ENCODE results near the gene CCNY. TPM values are rescaled to one million over a fixed set of nuclear protein-coding genes. Genes with fewer than 3 reads are reported as not detected.

Gene CCNY
- total RNA-seq, 1 experiment from 2014 or later: 80.4 TPM

DNA sequence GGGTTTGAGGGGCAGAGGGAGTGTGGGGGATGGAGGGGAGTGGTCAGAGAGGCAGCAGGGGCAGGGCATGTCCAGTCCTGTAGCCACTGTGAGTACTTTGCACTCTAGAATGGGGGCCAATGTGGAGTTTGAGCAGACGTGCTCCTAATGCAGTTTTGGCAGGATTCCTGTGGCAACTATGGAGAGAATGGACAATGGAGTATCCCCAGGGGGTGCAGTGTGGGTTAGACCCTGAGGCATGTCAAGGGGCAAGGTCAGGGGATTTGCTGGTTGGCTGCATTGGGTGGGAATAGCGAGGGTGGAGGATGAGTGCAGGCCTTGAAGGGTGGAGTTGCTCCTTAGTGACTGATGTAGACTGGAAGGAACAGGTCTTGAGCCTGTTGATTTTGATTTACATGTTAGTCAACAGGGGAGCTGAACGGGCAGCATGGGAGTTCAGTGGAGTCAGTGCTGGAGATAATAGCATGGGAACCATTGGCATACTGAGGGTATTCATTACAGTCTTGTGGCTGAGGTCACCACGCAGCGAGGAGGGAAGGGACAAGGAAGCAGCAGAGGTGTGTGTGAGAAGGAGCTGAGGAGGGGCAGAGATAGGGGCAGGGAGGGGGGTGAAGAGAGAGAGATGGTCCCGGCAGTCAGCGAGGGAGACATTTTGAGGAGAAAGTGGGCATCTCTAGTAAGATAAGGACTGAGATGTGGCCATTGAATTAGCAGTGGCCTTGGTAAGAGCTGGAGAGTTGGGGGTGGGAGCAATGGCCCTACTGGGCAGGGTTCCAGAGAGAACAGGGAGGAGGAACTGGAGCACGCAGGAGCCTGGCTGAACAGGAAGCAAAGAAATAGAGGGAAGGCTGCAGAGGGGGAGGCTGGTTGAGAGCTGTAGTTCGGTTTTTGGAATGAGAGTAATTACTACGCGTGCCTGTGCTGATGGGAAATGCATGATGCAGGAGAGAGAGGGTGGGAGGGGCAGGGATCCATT, 112.7 kb downstream of the CCNY start:
- no peak for DNase-seq (ENCODE audit: low read depth)

DNA sequence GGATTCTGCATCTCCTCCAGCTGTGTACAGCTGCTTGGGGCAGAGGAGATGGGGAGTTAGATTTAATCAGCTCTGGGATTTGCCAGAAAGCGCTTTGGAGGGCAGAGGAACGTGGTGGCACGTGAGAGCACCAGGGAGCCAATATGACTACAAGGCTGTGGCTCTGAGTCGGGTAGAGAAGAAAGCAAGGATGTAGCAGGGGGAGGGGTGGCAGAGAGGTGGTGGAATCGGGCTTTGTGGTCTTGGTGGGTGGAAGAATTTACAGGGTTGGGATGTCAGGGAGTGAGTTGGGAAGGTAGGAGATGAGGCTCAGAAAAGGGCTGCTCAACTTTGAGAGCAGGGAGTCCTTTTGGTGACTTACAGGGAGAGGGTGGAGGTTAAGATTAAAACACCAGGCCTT, 113.6 kb downstream of the CCNY start:
- no peak for DNase-seq (ENCODE audit: low read depth)

DNA sequence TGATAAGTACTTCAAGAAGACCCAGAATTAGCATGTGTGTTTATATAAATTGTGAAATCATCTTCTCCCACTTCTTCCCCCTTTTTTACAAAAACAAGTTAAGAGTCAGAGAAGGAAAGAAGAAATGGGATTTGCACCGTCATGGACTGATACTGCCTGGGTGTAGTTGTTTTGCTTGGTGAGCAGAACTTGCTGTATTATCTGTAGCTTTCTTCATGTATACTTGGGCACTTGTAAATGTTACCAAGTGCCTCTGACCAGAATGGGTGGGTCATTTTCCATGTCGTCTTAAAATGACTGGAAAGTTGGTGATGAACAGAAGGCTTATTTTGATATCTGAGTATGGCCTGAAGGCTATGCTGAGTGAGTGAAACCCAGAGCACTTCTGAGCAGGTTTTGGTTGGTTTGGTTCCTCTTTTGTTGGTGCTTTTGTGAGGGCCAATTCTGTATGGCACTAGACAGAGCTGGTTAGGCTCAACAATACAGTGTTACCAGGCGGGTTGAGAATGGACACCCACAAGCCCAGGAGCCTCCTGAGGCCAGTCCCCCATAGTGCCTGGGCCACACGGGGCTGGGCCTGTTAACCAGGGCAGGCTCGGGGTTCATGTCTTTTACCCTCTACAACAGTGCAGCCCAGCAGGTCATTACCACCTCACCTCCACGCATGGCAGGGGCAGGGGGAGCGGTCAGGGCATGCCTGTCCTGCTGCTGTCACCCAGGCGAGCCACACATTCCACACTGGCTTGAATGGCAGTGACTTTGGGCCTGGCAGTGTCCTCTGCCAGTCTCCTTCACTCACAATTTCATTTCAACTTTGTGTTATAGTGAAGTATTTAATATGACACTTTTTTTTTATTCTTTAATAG, 115.1 kb downstream of the CCNY start:
- no peak for DNase-seq (ENCODE audit: low read depth)

DNA sequence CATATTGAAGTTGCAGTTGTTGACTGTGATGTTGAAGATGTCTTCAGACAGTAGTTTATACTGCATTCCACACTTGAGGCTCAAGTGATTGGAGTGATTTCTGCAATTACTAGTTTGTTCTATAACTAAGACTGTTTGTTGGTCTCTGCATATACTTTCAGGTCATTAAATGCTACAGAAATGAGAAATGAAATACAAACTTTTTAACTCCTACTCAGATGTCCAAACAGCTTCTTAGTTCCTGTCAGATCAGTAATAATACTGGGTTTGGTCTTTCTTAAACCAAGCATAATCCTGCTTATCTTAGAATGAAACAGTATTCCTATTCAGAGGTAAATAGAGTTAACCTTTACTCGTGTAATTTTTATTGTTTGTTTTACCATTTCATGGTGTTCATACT, 115.9 kb downstream of the CCNY start:
- no peak for DNase-seq (ENCODE audit: low read depth)

DNA sequence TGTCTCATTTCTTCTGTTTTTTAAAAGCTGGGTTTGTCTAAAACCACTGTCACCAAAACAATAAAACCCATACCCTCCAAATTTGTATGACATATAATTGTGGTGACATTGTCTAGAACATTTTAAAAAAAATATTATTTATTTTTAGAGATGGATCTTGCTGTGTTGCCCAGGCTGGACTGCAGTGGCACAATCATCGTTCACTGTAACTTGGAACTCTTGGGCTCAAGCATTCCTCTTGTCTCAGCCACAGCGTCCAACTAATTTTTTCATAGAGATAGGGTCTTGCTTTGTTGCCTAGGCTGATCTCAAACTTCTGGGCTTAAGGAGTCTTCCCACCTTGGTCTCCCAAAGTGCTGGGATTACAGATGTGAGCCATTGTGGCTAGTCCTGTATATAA, 116.5 kb downstream of the CCNY start:
- DNase-seq (ENCODE audit: low read depth): no peak

DNA sequence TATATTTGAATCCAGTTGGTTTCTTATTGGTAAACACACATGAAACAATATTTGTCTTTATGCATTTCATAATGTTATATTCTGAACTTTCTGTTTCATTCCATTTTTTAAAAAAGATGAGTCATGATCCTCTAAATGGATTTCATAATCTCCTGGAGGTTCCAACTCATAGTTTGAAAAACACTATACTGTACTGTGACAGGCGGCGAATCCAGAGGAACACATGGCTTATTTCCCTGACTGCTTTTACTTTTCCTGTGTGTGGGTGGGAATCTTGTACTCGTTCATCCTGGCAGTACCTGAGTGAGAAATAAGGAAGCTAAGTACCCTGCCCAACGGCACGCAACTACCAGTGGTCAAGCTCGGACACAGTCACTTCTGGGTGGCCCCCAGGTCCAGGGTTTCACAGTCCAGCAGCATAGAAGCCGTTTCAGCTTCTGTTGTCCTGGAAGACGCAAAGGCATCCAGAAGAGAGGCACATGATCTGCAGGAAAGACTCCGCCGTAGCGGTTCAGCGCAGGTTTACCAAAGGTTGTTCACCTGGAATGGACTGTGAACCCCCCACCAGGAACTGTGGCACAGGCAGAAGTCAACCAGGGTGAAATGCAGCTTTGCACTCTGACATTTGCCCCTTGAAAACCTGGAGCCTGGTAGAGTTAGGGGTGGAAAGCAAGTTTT, 117.7 kb downstream of the CCNY start:
- no peak for DNase-seq (ENCODE audit: low read depth)

DNA sequence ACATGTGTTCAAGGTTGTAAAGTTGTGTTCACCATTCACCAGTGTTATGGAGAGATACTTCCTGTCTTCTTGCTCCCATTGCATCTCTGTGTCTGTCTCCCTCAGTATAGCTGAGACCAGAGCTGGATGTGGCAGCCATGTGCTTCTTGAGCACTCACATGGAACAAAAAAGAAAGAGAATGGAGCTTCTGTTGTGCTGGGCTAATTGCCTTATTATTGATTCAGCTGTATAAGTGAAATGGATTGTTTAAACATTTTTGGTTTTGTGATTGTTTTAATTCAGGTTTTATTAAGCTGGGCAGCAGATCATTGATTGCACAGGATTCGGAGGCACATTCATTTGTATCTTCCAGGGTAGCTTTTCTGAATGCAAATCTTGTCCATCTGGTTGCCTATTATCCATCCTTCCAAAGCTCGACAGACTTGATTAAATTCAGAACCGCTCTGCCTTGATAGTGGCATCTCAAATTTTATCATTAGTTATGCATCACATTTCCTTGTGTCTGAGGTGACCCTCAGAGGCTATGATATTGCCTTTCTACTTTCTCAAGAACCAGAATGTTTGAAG, 119.9 kb downstream of the CCNY start:
- no peak for DNase-seq (ENCODE audit: low read depth)

DNA sequence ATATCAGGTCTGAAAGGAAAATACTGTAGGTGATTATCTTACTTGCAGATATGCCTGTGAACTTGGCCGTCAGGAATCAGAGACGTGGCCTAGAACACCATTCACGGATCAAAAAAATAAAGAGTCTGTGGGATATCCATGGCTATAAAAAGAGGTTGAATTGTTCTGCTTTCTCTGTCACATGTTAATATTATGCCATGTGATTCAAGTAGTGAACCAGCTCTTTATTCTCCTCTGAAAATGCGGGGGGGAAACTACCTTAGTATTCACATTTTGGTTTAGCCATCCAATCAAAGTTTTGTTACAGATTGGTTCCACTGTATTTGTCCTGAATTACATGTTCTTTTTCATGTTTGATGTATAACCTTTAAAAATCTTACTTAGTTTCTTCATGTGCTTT, 120.5 kb downstream of the CCNY start:
- no peak for DNase-seq (ENCODE audit: low read depth)

DNA sequence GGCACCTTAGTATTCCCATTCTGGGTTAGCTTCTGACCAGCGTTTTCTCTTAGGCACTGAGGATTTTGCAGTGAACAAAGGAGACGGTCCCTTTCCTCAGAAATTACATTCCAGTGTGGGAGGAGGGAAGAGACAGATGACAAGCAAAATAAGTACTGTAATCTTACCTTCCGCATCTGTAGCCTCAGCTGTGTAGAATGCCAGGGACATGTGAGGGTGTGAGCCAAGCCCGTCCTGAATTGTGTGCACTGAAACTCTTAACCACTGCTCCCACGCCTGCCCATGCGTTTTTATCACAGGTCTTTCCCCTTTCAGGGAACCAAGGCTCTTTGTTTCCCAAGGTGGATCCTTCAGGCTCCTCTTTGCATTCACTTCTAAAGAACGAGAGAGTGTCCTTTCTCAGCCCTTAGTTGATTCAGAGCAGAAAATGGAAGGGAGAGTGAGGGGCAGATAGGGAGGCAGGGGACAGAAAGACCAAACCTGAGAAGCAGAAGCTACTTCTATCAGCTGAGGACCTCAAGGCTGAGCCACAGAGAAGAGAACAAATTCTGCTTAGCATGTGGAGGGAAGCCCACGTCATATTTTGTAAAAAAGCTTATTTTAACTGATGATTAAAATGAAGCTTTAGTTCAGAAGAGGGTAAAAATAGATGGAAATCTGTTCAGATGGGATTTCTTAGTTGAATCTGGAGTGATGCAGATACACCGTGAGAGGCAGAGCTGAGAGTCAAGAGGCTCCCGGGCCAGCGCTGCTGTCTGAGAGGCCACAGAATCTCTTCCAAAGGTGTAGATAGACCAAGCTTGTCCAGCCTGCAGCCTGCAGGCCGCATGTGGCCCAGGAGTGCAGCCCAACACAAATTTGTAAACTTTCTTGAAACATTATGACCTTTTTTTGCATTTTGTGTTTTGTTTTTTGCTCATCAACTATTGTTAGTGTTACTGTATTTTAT, 122.5 kb downstream of the CCNY start:
- DNase-seq (ENCODE audit: low read depth): no peak

DNA sequence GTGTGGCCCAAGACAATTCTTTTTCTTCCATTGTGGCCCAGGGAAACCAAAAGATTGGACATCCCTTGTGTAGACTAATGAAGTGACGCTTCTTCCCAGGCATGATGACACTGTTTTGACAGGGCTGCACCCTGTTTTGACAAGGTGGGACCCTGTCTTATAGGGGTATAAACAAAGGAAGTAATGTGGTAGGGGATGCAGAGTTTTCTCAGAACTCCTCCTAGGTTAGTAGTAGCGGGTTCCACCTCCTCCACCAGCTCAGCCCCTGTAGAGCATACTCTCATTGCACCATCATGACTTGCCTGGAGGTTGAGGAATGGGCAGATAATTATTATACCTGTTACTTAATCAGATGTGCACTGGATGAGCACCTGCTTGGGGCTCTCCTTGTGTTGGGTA, 123.1 kb downstream of the CCNY start:
- DNase-seq (ENCODE audit: low read depth): no peak

DNA sequence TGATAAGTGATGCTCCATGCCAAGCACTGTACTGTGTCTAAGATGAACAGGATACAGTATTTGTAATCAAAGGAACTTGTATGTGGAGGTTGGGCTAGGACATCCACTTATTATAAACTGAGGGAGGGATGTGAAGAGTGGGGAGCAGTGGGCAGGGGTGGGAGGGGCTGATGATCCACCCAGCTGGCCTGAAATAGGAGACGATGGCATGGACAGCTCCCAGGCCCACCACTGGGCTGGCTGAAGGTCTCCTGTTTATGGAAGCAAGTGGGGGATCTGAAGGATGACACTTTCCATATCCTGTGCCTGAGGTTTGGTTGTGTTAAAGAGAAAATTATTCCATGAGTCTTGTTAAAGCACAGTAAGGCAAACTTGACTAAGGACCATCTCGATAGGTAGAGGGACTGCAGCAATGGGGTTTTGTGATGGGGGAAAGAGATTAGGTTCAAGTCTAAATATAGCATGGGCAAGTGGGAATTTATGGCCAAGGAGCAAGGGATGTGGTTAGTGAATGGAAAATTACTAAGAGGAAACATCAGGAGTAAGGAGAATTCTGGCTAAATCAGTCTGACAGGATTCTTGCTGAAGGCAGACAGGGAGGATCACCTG, 124.6 kb downstream of the CCNY start:
- DNase-seq (ENCODE audit: low read depth): peak; percentile 59

DNA sequence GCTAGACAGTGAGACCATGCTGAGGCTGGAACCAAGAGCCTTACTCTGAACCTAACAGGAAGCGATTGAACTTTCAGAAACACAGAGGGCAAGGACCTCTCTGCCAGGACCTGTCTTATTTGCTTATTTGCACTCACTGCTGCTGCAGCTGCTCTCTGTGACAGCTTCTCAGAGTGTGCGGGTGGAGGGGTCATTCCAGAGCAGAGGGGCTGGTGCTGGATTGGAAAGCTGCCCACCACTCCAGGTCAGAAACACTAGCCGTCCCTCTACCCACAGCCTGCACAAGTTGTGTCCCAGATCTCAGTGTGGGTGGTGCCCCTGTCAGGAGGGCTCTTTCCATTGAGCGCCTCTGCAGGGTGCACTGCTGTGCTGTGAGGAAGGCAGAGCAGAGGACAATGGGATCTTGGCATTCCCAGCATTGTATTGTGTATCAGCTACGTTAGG, 126.2 kb downstream of the CCNY start:
- no peak for DNase-seq (ENCODE audit: low read depth)

DNA sequence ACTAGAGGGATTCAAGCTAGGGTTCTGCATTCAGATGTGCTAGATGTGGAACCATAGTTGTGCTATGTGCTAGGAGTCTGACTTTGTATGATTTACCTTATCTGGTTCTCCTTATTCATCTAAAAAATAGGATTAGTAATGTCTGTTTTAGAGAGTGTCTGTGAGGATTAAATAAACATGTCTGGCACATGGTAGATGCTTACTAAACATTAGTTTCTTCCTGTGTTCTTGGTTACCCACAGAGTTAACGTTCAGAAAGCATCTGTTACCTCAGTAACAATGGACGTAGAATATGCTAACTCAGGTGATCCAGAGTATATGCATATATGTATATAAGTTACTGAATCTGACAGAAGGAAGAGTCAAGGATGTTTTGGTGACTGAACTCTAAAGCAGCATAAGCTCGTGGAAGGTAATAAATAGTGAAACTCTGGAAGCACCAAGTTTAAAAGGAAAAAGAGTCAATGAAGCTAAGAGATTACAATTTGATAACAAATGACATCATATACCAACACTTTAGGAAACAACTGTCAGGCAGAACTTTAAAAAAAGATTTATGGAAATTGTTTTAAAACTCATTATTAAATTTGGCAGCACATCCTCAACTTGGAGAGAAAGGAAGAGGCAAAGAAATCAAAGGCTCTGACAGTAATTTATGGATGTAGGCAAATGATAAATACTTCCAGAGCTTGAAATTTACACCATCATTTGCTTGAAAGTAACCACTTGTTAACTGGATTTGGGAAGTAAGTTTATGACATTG, 127.0 kb downstream of the CCNY start:
- DNase-seq (ENCODE audit: low read depth): no peak

DNA sequence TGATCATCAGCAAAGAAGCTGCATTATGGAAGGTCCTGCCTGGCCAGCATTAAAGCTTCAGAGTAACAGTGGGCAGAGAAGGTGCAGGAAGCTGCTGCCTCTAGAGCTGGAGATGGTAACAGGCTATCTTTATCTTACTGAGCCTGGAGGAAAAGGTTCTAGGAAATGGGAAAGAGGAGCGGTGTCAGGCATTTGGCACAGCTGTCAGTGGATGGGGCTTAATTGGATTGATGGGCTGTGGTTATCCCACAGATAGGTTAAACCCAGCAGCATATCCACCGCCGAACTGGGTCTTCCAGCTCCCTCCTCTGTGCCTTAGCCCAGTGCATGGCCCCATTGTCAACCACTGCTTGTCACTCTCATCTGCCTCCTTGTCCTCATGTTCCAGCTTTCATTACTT, 127.6 kb downstream of the CCNY start:
- DNase-seq (ENCODE audit: low read depth): no peak

DNA sequence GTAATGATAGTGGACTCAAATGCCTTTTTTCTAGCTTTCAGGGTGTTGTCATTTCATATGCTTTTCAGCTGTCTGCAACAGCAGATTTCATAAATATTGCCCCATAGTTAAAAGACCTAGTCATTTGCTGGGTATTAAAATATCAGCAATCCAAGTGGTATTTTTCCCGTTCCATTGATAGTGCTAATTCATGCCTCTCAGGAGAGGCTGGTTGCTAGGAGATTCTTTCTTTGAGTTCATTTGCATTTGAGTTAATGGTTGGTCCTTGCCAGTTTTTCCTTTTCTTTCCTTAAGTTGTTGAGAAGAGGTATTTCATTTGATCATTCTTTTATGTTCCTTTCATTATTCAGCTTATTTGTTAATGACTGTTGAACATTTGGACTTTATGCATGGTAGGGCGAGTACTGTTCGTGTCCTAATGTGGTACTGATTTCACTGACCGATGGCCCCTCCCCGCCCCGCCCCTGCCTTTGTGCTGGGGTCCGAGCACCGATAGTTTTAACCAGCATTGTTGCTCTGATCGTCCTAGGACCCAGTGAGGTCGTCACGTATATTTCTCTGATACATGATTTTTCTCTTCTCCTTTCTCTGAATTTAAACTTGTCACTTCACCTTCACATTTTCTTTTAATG, 128.6 kb downstream of the CCNY start:
- DNase-seq (ENCODE audit: low read depth): no peak

DNA sequence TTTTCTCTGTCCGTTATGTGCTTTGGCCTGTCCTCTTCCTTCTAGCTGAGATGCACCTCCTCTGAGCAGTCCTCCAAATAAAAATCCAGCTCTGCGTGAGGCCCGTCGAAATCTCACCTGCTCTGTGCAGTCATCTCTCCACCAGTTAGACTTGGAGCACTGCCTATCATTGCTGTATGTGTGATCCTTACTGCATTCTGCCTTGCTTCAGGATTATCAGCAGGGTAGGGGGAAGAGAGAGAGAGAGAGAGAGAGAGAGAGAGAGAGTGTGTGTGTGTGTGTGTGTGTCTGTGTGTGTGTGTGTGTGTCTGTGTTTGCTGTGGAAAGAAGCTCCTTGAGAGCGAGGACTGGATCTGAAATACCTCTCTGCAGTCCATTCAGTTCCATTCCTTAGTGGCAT, 129.4 kb downstream of the CCNY start:
- no peak for DNase-seq (ENCODE audit: low read depth)

DNA sequence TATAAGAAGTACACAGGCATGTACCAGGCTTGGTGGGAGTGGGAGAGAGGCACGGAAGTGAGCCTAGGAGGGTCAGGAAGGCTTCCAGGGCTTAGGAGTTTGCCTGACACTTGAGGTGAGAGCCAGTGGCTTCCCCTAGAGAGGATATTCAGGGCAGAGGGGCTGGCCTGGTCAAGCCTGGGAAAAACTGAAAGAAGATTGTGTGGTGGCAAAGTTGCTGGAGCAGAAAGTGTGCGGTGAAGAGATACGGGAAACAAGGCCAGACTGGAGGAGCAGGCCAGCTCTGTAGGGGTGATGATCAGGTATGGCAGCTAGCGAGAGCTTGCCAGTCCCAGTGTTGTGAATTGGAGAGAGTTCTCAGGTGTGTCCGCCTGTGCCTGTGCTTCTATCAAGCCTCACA, 129.9 kb downstream of the CCNY start:
- DNase-seq (ENCODE audit: low read depth): no peak

DNA sequence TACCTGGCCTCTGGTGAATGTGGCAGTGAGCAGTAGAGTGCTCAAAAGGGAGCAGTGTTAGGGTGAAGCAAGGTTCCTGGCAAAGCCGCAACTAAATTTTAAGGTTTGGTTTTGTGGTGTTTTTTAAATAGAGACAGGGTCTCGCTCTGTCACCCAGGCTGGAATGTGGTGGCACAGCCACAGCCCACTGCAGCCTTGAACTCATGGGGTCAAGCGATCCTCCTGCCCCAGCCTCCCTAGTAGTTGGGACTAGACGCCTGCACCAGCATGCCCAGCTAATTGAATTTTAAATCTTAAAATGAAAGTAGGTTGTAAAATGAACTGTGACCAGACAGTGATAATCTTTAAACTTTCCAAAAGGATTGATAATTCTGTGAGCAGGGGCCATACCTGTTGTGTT, 130.4 kb downstream of the CCNY start:
- no peak for DNase-seq (ENCODE audit: low read depth)

DNA sequence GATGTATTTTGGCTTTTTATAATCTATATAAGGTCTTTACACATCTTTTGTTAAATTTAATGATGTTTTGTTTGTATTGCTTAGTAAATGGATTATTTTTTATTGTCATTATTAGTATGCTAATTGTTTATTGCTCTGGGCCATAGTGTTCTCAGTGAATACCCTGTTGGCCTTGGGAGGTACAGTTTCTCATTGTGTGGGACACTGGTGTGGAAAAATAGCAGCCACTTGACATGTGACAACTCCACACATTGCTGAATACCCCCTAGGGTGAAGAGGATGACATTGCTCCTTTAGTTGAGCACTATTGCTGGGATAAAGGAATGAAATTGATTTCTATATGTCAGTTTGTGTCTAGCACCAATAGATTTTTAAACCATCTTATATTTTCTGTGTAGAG, 130.9 kb downstream of the CCNY start:
- DNase-seq (ENCODE audit: low read depth): no peak

All from HT1080 (cell line).